ENCODE results near the gene DDX1.

- no peak for TF ChIP-seq CTCF (conservative IDR thresholded peaks at IDR 0.05; ENCODE audit: low read depth in 2 of 2)
- TF ChIP-seq REST (IDR thresholded peaks at IDR 0.05; ENCODE audit: unreplicated experiment), result no peak
- TF ChIP-seq EZH2 (IDR thresholded peaks at IDR 0.05; ENCODE audit: low read depth, unreplicated experiment), result no peak
- no peak for TF ChIP-seq JUNB (IDR thresholded peaks at IDR 0.05; ENCODE audit: unreplicated experiment)
- no peak for TF ChIP-seq POLR2AphosphoS5 (IDR thresholded peaks at IDR 0.05; ENCODE audit: low read depth)
- no peak for TF ChIP-seq CREB1 (CRISPR knock-in tag; IDR thresholded peaks at IDR 0.05; ENCODE audit: low read depth)
- no peak for TF ChIP-seq STAT1 (IDR thresholded peaks at IDR 0.05; ENCODE audit: unreplicated experiment)
- TF ChIP-seq EZH2phosphoT487 (IDR thresholded peaks at IDR 0.05; ENCODE audit: unreplicated experiment), result no peak
- no peak for TF ChIP-seq NANOG (IDR thresholded peaks at IDR 0.05; ENCODE audit: borderline replicate concordance)
Measured at GRCh38 chr2:15548974-15549373, 42.7 kb upstream of the DDX1 start.

All from GM23338 (cell line).